HEK293 (cell line): ENCODE results near the gene WNT6.

Experiments used
- CTCF ChIA-PET: fragments of 350-600 bp; formaldehyde crosslinking; extraction: SDS; loops from one replicate; lab custom pipeline; 2021; ENCODE audit warnings: antibody characterized with exemption; lab: Yijun Ruan, JAX
- POLR2A ChIA-PET: fragments of 300-600 bp; formaldehyde crosslinking; extraction: SDS; loops from one replicate; lab custom pipeline; 2020; ENCODE audit warnings: antibody characterized with exemption, inconsistent platforms; lab: Yijun Ruan, JAX
- H3K27ac ChIP-seq: fragments of 200-500 bp; sonication (Bioruptor generic); 2 replicates; pipeline ENCODE4 v1.5.1; 2014; ENCODE audit warnings: low read depth, low read length, control low read depth, inconsistent platforms; ENCODE audit errors: extremely low read depth
- H3K36me3 ChIP-seq, 2 experiments: fragments of 200-500 bp in 1 of 2; sonication (Bioruptor generic) in 1 of 2; 1 replicate in 1 of 2; 2 replicates in 1 of 2; pipeline ENCODE4 v1.5.1; 2014 to 2017; ENCODE audit warnings: inconsistent platforms in 2 of 2, low read length in 2 of 2; ENCODE audit not compliant: control insufficient read depth in 2 of 2, insufficient read depth in 1 of 2
- H3K4me1 ChIP-seq: fragments of 200-500 bp; sonication (Bioruptor generic); 2 replicates; pipeline ENCODE4 v1.5.1; 2014; ENCODE audit warnings: mild to moderate bottlenecking, low read length, inconsistent platforms; ENCODE audit not compliant: control insufficient read depth, insufficient read depth
- H3K4me3 ChIP-seq: 2 replicates; pipeline ENCODE4 v1.5.1; 2011; ENCODE audit warnings: low read depth, mild to moderate bottlenecking, control low read depth, low read length, moderate library complexity
- H3K9me3 ChIP-seq: fragments of 200-500 bp; sonication (Bioruptor generic); 2 replicates; pipeline ENCODE4 v1.5.1; 2014; ENCODE audit warnings: low read depth, low read length, inconsistent platforms; ENCODE audit not compliant: control insufficient read depth, insufficient read depth
- BCL11B ChIP-seq: fragments of 450-650 bp; formaldehyde crosslinking; IDR thresholded peaks from 2 replicates; pipeline ENCODE4 v1.5.1; 2016; ENCODE audit warnings: low read depth, missing biosample characterization, missing genetic modification characterization
- GLI4 ChIP-seq: fragments of 450-650 bp; formaldehyde crosslinking; IDR thresholded peaks from 2 replicates; pipeline ENCODE4 v1.5.1; 2016; ENCODE audit warnings: missing biosample characterization, missing genetic modification characterization
- KLF16 ChIP-seq: fragments of 450-650 bp; formaldehyde crosslinking; IDR thresholded peaks from 2 replicates; pipeline ENCODE4 v1.5.1; 2017; ENCODE audit warnings: missing biosample characterization, missing genetic modification characterization
- KLF7 ChIP-seq: fragments of 450-650 bp; formaldehyde crosslinking; IDR thresholded peaks from 2 replicates; pipeline ENCODE4 v1.5.1; 2016; ENCODE audit warnings: missing biosample characterization, missing genetic modification characterization, borderline replicate concordance
- MZF1 ChIP-seq: fragments of 450-650 bp; formaldehyde crosslinking; IDR thresholded peaks from 2 replicates; pipeline ENCODE4 v1.5.1; 2017; ENCODE audit warnings: missing biosample characterization, missing genetic modification characterization, borderline replicate concordance
- PRDM1 ChIP-seq: fragments of 450-650 bp; formaldehyde crosslinking; IDR thresholded peaks from 2 replicates; pipeline ENCODE4; 2016; ENCODE audit warnings: missing biosample characterization, missing genetic modification characterization
- TCF7L2 ChIP-seq: IDR thresholded peaks from 2 replicates; pipeline ENCODE4 v1.6.1; 2011; ENCODE audit warnings: low read depth, mild to moderate bottlenecking, inconsistent platforms, low read length, moderate library complexity, borderline replicate concordance
- ZBTB21 ChIP-seq: fragments of 450-650 bp; formaldehyde crosslinking; IDR thresholded peaks from 2 replicates; pipeline ENCODE4 v1.5.1; 2017; ENCODE audit warnings: missing biosample characterization, missing genetic modification characterization
- ZBTB8A ChIP-seq: fragments of 450-650 bp; formaldehyde crosslinking; IDR thresholded peaks from 2 replicates; pipeline ENCODE4 v1.5.1; 2016; ENCODE audit warnings: missing biosample characterization, missing genetic modification characterization
- ZNF211 ChIP-seq: fragments of 450-650 bp; formaldehyde crosslinking; IDR thresholded peaks from 2 replicates; pipeline ENCODE4 v1.5.1; 2016; ENCODE audit warnings: low read depth, missing biosample characterization, missing genetic modification characterization
- ZNF335 ChIP-seq: fragments of 450-650 bp; formaldehyde crosslinking; conservative IDR thresholded peaks from 2 replicates; pipeline ENCODE4 v1.5.1; 2016; ENCODE audit warnings: missing biosample characterization, missing genetic modification characterization
- ZNF366 ChIP-seq: fragments of 450-650 bp; formaldehyde crosslinking; conservative IDR thresholded peaks from 2 replicates; pipeline ENCODE4 v1.5.1; 2016; ENCODE audit warnings: missing biosample characterization, missing genetic modification characterization
- ZNF394 ChIP-seq: fragments of 450-650 bp; formaldehyde crosslinking; IDR thresholded peaks from 2 replicates; pipeline ENCODE4 v1.5.1; 2016; ENCODE audit warnings: missing biosample characterization, missing genetic modification characterization, mild to moderate bottlenecking, moderate library complexity, borderline replicate concordance
- ZNF423 ChIP-seq: fragments of 450-650 bp; formaldehyde crosslinking; IDR thresholded peaks from 2 replicates; pipeline ENCODE4 v1.5.1; 2016; ENCODE audit warnings: missing biosample characterization, missing genetic modification characterization
- ZNF473 ChIP-seq: fragments of 450-650 bp; formaldehyde crosslinking; IDR thresholded peaks from 2 replicates; pipeline ENCODE4 v1.5.1; 2017; ENCODE audit warnings: missing biosample characterization, missing genetic modification characterization
- ZNF530 ChIP-seq: fragments of 450-650 bp; formaldehyde crosslinking; IDR thresholded peaks from 2 replicates; pipeline ENCODE4 v1.5.1; 2016; ENCODE audit warnings: low read depth, missing biosample characterization, missing genetic modification characterization
- ZNF600 ChIP-seq: fragments of 450-650 bp; formaldehyde crosslinking; IDR thresholded peaks from 2 replicates; pipeline ENCODE4 v1.5.1; 2016; ENCODE audit warnings: missing biosample characterization, missing genetic modification characterization
- ZNF621 ChIP-seq: fragments of 450-650 bp; formaldehyde crosslinking; IDR thresholded peaks from 2 replicates; pipeline ENCODE4 v1.5.1; 2017; ENCODE audit warnings: missing biosample characterization, missing genetic modification characterization
- ZNF629 ChIP-seq: fragments of 450-650 bp; formaldehyde crosslinking; IDR thresholded peaks from 2 replicates; pipeline ENCODE4 v1.5.1; 2017; ENCODE audit warnings: missing biosample characterization, missing genetic modification characterization
- ZNF658 ChIP-seq: fragments of 450-650 bp; formaldehyde crosslinking; IDR thresholded peaks from 2 replicates; pipeline ENCODE4; 2016; ENCODE audit warnings: missing biosample characterization, missing genetic modification characterization
- ZNF660 ChIP-seq: fragments of 450-650 bp; IDR thresholded peaks from 2 replicates; pipeline ENCODE4 v1.5.1; 2018; ENCODE audit warnings: missing biosample characterization, mild to moderate bottlenecking, missing genetic modification characterization
- ZNF677 ChIP-seq: fragments of 450-650 bp; IDR thresholded peaks from 2 replicates; pipeline ENCODE4 v1.5.0; 2018; ENCODE audit warnings: missing biosample characterization, mild to moderate bottlenecking, missing genetic modification characterization, moderate library complexity
- ZNF701 ChIP-seq: fragments of 450-650 bp; formaldehyde crosslinking; IDR thresholded peaks from 2 replicates; pipeline ENCODE4 v1.5.1; 2016; ENCODE audit warnings: missing biosample characterization, missing genetic modification characterization
- ZNF792 ChIP-seq: fragments of 450-650 bp; formaldehyde crosslinking; IDR thresholded peaks from 2 replicates; pipeline ENCODE4 v1.5.1; 2016; ENCODE audit warnings: missing biosample characterization, missing genetic modification characterization
- ZNF837 ChIP-seq: fragments of 450-650 bp; formaldehyde crosslinking; IDR thresholded peaks from 2 replicates; pipeline ENCODE4 v1.5.1; 2016; ENCODE audit warnings: missing biosample characterization, missing genetic modification characterization
- ZSCAN23 ChIP-seq: fragments of 450-650 bp; formaldehyde crosslinking; IDR thresholded peaks from 2 replicates; pipeline ENCODE4 v1.5.1; 2016; ENCODE audit warnings: missing biosample characterization, missing genetic modification characterization
- TF ChIP-seq, protein P1 (sequence below): fragments of 450-650 bp; formaldehyde crosslinking; IDR thresholded peaks from 2 replicates; pipeline ENCODE4 v1.5.1; 2016; ENCODE audit warnings: missing biosample characterization, missing genetic modification characterization
- TF ChIP-seq, protein P2 (sequence below): fragments of 450-650 bp; formaldehyde crosslinking; IDR thresholded peaks from 2 replicates; pipeline ENCODE4 v1.5.1; 2016; ENCODE audit warnings: missing biosample characterization, missing genetic modification characterization
- TF ChIP-seq, protein P3 (sequence below): fragments of 450-650 bp; formaldehyde crosslinking; IDR thresholded peaks from 2 replicates; pipeline ENCODE4 v1.5.1; 2017; ENCODE audit warnings: missing biosample characterization, missing genetic modification characterization
- TF ChIP-seq, protein P4 (sequence below): fragments of 450-650 bp; formaldehyde crosslinking; IDR thresholded peaks from 2 replicates; pipeline ENCODE4 v1.5.1; 2016; ENCODE audit warnings: missing biosample characterization, missing genetic modification characterization

The WNT6 gene

DNA sequence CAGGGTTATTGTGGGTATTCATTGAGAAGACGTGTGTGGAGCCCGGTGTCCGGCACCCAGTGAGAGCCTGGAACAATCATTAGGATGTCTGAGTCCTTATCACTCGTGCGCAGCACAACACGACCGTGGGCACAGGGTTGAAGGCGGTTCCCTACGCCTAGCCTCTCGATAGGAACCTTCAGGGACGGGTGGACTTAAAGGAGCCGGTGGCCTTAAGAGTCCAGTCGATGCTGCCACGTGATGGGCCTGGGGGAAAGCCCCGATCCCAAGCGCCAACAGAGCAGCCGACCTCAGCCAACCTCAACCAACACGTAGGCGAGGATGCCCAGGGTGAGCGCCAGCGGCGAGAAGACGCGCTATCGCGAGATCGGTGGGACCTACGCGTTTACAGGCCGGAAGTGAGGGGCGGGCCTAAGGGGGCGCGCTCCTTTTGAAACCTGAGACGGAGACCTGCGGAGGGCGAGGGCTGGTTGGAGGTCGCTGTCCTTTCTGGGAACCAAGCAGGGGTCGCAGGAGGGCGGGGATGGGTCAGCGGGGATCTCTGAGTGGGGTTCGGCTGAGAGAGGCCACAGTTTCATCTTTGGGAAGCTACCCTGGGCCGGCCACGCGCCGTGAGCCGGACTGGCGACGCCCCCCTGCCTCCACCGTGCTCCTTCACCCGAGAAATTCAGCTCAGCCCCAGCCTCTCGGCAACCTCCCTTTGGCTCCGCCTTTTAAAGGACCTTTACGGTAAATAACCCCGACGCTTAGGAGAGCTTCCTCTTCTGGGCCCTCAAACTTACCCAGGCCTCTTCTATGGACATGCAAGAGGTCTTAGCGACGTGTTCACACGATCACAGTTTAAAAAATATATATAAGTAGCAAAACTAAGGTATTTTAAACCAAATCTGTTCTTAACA, 49.4 kb downstream of the WNT6 start (continued):
- TF ChIP-seq ZNF366 (tag by site-specific recombination) (no peak), KLF7 (peak; percentile 45; the same call in 1 of the 2 replicates), ZNF792 (tag by site-specific recombination) (peak; percentile 13; the same call in 1 of the 2 replicates), ZNF530 (tag by site-specific recombination) (no peak), GLI4 (no peak), PRDM1 (tag by site-specific recombination) (no peak), ZBTB21 (tag by site-specific recombination) (no peak), ZNF701 (tag by site-specific recombination) (no peak), ZNF600 (tag by site-specific recombination) (0 out of 2 replicates have a peak, but pooled peaks have one; percentile 43), ZNF658 (no peak), ZBTB8A (tag by site-specific recombination) (peak; percentile 29; the same call in 1 of the 2 replicates), ZSCAN23 (tag by site-specific recombination) (peak; percentile 49; the same call in 1 of the 2 replicates), KLF16 (tag by site-specific recombination) (peak; percentile 95), ZNF394 (tag by site-specific recombination) (peak; percentile 45; the same call in 1 of the 2 replicates), ZNF660 (tag by site-specific recombination) (no peak), ZNF621 (no peak), ZNF837 (tag by site-specific recombination) (no peak), ZNF335 (tag by site-specific recombination) (peak; percentile 59), BCL11B (tag by site-specific recombination) (no peak), ZNF473 (tag by site-specific recombination) (no peak), TCF7L2 (peak; percentile 100)
- TF ChIP-seq, protein P1, sequence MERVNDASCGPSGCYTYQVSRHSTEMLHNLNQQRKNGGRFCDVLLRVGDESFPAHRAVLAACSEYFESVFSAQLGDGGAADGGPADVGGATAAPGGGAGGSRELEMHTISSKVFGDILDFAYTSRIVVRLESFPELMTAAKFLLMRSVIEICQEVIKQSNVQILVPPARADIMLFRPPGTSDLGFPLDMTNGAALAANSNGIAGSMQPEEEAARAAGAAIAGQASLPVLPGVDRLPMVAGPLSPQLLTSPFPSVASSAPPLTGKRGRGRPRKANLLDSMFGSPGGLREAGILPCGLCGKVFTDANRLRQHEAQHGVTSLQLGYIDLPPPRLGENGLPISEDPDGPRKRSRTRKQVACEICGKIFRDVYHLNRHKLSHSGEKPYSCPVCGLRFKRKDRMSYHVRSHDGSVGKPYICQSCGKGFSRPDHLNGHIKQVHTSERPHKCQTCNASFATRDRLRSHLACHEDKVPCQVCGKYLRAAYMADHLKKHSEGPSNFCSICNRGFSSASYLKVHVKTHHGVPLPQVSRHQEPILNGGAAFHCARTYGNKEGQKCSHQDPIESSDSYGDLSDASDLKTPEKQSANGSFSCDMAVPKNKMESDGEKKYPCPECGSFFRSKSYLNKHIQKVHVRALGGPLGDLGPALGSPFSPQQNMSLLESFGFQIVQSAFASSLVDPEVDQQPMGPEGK (tag by site-specific recombination) = peak; percentile 87
- TF ChIP-seq, protein P2, sequence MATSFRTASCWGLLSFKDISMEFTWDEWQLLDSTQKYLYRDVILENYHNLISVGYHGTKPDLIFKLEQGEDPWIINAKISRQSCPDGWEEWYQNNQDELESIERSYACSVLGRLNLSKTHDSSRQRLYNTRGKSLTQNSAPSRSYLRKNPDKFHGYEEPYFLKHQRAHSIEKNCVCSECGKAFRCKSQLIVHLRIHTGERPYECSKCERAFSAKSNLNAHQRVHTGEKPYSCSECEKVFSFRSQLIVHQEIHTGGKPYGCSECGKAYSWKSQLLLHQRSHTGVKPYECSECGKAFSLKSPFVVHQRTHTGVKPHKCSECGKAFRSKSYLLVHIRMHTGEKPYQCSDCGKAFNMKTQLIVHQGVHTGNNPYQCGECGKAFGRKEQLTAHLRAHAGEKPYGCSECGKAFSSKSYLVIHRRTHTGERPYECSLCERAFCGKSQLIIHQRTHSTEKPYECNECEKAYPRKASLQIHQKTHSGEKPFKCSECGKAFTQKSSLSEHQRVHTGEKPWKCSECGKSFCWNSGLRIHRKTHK (tag by site-specific recombination) = no peak

DNA sequence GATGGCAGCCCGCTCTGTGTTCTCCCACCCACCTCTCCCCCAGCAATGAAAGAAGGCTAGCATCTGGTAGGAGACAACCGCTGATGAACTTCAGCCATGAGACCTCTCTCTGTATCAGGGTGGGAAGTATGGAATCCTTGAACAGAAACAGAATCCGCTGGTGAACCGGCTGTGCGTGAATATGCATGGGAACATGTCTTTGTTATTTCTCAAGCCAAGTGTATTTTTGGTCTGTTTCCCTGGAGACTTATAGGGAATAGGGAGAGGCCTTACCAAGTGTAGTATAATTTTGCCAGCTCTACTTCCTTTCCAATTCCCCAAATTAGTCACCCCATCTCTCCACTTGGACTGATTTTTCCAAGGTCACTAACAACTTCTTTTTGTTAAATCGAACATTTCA, 51.1 kb downstream of the WNT6 start:
- CTCF ChIA-PET = interaction anchor here (1.7 to 4.1 kb wide), 4 partner anchors 12 to 84 kb away, joined by 7 to 28 read pairs (median 14); no protein-coding TSS in a partner anchor
- TF ChIP-seq ZNF423 (tag by site-specific recombination) = no peak
- no peak for TF ChIP-seq ZNF677 (tag by site-specific recombination)
- no peak for TF ChIP-seq ZNF211 (tag by site-specific recombination)
- TF ChIP-seq, protein P1 (tag by site-specific recombination) = no peak
- TF ChIP-seq, protein P3, sequence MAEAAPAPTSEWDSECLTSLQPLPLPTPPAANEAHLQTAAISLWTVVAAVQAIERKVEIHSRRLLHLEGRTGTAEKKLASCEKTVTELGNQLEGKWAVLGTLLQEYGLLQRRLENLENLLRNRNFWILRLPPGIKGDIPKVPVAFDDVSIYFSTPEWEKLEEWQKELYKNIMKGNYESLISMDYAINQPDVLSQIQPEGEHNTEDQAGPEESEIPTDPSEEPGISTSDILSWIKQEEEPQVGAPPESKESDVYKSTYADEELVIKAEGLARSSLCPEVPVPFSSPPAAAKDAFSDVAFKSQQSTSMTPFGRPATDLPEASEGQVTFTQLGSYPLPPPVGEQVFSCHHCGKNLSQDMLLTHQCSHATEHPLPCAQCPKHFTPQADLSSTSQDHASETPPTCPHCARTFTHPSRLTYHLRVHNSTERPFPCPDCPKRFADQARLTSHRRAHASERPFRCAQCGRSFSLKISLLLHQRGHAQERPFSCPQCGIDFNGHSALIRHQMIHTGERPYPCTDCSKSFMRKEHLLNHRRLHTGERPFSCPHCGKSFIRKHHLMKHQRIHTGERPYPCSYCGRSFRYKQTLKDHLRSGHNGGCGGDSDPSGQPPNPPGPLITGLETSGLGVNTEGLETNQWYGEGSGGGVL = no peak
- TF ChIP-seq MZF1 (tag by site-specific recombination) = no peak
- TF ChIP-seq ZNF621 = no peak
- TF ChIP-seq, protein P4, sequence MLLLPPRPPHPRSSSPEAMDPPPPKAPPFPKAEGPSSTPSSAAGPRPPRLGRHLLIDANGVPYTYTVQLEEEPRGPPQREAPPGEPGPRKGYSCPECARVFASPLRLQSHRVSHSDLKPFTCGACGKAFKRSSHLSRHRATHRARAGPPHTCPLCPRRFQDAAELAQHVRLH (tag by site-specific recombination) = no peak
- TF ChIP-seq ZBTB8A (tag by site-specific recombination) = no peak
- no peak for TF ChIP-seq ZNF629
- no peaks in the 10 kb centered on the region for H3K4me1 ChIP-seq
- no peaks in the 10 kb centered on the region; a peak in 1 of 3 replicates for H3K36me3 ChIP-seq
- H3K27ac ChIP-seq = no peak overlapping the region
- H3K4me3 ChIP-seq = no peak overlapping the region
- POLR2A ChIA-PET = no interaction called here
- no peaks in the 10 kb centered on the region for H3K9me3 ChIP-seq
